HS-5 (cell line): Measurements from ENCODE around the gene BORCS8.
"Not testable (repeated sequence)": the region's sequence is repeated elsewhere in the genome, so short reads cannot be mapped to it uniquely, and the experiment has no call there.

ENCODE experiments used
- DNase-seq: peaks from one replicate; pipeline ENCODE4 v3.0.0-alpha.2; 2012; ENCODE audit warnings: low read depth

BORCS8 gene

GRCh38 chr19:19148504-19148903, 43.4 kb downstream of the BORCS8 start:
- DNase-seq = not testable (repeated sequence)

GRCh38 chr19:19147344-19147743, 44.6 kb downstream of the BORCS8 start:
- DNase-seq = no peak

GRCh38 chr19:19146865-19147264, 45.1 kb downstream of the BORCS8 start:
- no peak for DNase-seq

- no peak for DNase-seq
These were observed 46.0 kb downstream of the BORCS8 start for GRCh38 chr19:19145684-19146608.

GRCh38 chr19:19145281-19145680, 46.7 kb downstream of the BORCS8 start:
- DNase-seq = no peak

GRCh38 chr19:19142347-19142746, 49.6 kb downstream of the BORCS8 start:
- DNase-seq = no peak

GRCh38 chr19:19140476-19140875, 51.5 kb downstream of the BORCS8 start:
- DNase-seq = no peak

- DNase-seq = no peak
These were observed 52.1 kb downstream of the BORCS8 start for GRCh38 chr19:19139876-19140229.

- DNase-seq = peak; percentile 97
These were observed 53.6 kb downstream of the BORCS8 start, which contains the start of gene TMEM161A for GRCh38 chr19:19138109-19138981. TSS of gene TMEM161A (minus strand) at chr19:19138478. CDS start at chr19:19138428, 50 bp downstream.

- DNase-seq = no peak
These were observed 54.3 kb downstream of the BORCS8 start for GRCh38 chr19:19137556-19138108.

GRCh38 chr19:19135713-19136112, 56.2 kb downstream of the BORCS8 start:
- DNase-seq = not testable (repeated sequence)

GRCh38 chr19:19134687-19135158, 57.2 kb downstream of the BORCS8 start:
- DNase-seq = no peak

GRCh38 chr19:19133985-19134384, 58.0 kb downstream of the BORCS8 start:
- DNase-seq = no peak

- no peak for DNase-seq
These were observed 59.0 kb downstream of the BORCS8 start for GRCh38 chr19:19132912-19133311.

- DNase-seq = no peak
These were observed 60.0 kb downstream of the BORCS8 start for GRCh38 chr19:19131989-19132388.
